GF-D8 (cell line): ENCODE measurements around the gene DCAF11.

Source experiments
- DNase-seq: peaks from one replicate; lab custom pipeline; 2025; lab: John Stamatoyannopoulos, UW

Gene DCAF11

GRCh38 chr14:24121210-24121609, 6.6 kb downstream of the DCAF11 start:
- no peak for DNase-seq

- DNase-seq = no peak
Observed at GRCh38 chr14:24122416-24122815, 7.8 kb downstream of the DCAF11 start.

DNA sequence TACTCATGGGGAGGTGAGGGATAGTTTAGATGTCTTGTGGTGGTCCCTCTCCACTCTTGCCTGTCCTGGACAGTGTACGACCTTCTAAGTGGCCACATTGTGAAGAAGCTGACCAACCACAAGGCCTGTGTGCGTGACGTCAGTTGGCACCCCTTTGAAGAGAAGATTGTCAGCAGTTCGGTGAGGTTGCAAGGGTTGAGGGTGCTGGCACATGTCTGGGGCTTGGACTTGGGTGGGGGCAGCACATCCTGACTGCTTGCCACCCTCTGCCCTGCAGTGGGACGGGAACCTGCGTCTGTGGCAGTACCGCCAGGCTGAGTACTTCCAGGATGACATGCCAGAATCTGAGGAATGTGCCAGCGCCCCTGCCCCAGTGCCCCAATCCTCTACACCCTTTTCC, 8.3 kb downstream of the DCAF11 start:
- DNase-seq = no peak

- no peak for DNase-seq
Observed at GRCh38 chr14:24123424-24124417, 9.1 kb downstream of the DCAF11 start.

- DNase-seq = no peak
Observed at GRCh38 chr14:24126939-24127338, 12.4 kb downstream of the DCAF11 start.

DNA sequence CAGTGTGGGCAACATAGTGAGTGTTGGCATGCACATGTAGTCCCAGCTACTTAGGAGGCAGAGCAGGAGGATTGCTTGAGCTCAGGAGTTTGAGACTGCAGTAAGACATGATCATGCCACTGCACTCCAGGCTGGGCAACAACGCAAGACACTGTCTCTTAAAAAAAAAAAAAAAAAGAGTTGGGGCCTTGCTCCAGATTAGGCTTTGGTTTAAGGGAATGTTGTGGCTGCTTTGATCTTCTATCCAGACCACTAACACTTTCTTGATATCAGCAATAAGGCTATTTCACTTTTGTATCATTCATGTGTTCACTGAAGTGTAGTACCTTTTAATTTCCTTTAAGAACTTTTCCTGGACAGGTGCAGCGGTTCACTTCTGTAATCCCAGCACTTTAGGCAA, 13.1 kb downstream of the DCAF11 start:
- DNase-seq = no peak

GRCh38 chr14:24129410-24129998, 14.9 kb downstream of the DCAF11 start:
- no peak for DNase-seq

DNA sequence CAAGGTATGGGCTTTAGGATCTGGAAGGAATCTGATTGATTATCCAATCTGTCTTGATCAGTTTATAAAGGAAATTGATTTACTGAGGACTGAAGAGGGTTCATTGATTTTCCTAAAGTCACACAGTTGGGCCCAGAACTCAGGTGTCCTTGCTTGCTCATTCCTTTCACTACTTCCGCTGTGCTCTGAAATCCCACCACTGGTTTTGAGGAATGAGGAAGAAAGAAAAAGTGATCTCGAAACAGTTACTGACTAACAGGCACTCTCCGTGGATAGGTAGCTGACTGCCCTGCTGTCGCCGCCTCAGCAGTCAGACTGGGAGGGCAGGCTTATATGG, 15.8 kb downstream of the DCAF11 start, which contains the start of gene FITM1:
Gene FITM1, plus strand, starts transcription at position 280 of the 337 bp plus-strand sequence. CDS start 905 bp downstream, outside the sequence.
- DNase-seq = no peak

GRCh38 chr14:24130717-24131548, 16.4 kb downstream of the DCAF11 start:
- no peak for DNase-seq

DNA sequence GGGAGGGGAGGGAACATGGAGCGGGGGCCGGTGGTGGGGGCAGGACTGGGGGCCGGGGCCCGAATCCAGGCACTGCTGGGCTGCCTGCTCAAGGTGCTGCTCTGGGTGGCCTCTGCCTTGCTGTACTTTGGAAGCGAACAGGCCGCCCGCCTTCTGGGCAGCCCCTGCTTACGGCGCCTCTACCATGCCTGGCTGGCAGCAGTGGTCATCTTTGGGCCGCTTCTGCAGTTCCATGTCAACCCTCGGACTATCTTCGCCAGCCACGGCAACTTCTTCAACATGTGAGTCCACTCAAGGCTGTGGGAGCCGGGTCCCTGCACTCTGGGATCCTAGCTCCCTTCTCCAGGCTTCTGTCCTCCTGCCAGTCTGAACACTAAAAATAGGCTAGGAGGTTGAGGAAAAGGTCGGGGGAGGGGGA, 17.0 kb downstream of the DCAF11 start:
- no peak for DNase-seq

GRCh38 chr14:24132061-24132685, 17.6 kb downstream of the DCAF11 start:
- no peak for DNase-seq

DNA sequence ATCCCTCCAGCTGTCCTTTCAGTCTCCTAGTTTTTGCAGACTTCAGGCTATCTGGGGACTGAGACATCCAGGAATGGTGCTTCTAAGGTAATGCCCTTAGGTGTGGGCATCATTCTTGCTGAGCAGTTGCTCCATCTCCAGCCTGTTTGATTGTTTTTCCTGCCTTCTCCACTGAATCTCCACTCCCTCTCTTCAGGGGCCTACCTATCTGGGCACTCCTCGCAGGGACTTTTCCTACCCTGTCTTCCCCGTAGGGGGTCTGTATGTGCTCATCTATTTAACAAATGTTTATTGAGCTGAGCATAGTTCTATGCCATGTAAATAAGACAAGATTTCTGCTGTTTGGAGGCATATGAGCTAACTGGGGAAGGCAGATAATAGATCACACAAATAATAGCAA, 18.4 kb downstream of the DCAF11 start:
- DNase-seq = no peak

DNA sequence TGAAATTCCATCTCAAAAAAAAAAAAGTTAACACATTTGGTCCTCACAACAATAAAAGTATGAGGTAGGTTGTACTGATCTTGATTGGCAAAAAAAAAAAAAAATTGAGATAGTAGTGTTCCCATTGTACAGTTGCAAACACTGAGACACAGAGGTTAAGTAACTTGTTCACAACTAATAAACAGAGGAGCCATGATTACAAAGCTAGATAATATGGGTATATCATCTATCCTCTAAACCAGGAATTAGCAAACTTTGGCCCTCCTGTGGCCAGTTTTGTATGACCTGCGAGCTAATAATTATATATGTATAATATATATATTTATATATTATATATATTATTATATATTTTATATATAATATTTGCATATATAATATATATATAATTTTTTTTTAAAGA, 19.2 kb downstream of the DCAF11 start:
- no peak for DNase-seq

DNA sequence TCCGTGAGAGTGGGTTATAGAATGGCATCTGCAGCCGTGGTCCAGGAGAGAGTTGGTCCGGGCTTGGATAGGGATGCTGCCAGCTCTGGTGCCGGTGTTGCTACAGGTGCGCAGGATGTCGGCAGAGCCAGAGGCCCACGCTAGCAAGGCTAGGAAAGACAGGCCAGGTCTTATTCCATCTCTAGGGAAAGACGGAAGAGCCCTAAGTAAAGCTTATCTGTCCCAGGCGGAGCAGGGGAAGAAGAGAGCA, 20.9 kb downstream of the DCAF11 start:
- DNase-seq = no peak

DNA sequence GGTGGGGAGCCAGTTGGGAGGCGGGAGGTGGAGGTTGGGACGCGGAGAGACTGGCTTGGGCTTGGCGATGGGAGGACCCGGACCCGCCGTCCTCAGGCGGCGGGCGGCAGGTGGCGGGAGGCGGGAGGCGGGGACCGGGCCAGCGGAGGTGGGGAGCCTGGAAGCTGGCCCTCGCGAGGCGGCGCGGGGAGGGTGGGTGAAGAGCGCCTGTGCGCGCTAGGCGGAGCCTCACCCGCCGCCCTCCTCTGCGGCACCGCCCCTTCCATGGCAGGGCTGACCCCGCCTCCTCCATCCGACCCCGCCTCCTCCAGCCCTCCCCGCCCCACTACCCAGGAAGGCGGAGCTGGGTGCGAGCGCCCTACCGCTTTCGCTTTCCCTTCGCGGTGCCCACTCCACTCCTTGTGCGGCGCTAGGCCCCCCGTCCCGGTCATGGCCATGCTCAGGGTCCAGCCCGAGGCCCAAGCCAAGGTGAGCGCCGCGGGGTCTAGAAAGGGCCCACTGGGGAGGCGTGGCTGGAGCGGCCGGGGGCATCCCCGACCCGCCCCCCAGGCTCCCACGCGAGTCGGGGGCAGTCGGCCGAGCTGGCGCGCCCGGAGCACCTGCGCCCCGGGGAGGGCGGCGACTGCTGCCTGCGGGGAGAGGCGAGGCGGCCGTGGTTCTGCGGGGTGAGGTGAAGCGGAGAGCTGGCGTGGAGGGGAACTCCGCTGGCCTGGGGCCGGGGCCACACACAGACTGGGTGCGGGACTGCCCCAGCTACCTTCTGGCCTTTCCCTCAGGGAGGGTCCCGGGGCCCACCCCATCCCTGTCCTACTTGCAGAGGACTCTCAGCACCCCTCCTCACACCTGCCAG, 21.5 kb downstream of the DCAF11 start, which contains the start of gene PSME1:
Gene PSME1, plus strand, starts transcription at position 361 of the 850 bp plus-strand sequence. Its CDS starts 69 bp downstream, at position 430.
- DNase-seq = peak; percentile 67

DNA sequence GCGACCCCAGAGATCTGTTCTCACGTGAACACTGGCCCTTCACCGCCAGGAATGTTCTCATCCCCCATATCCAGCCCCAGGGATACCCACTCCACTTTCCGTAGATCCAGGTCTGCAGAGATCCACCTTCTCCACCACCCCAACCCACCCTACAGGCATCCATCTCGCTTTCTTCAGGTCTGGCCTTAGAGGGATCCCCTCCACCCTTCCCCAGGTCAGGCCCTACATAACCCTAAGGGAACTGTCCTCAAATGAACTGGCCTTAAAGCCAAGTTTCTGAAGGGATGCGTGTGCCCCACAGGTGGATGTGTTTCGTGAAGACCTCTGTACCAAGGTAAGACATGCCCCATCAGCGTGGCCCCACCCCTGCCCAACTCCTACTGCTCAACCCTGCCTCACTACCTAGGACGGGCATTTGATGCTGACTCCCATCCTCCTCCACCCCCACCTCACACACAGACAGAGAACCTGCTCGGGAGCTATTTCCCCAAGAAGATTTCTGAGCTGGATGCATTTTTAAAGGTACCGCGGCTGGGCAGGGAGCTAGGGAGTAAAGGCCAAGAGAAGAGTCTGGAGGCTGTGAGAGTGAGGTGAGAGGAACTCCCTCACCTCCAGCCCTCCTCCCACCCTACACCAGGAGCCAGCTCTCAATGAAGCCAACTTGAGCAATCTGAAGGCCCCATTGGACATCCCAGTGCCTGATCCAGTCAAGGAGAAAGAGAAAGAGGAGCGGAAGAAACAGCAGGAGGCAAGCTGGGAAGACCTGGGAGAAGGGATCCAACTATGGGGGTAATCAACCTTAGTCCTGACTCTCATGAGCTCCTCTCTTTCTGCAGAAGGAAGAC, 22.3 kb downstream of the DCAF11 start:
- no peak for DNase-seq

DNA sequence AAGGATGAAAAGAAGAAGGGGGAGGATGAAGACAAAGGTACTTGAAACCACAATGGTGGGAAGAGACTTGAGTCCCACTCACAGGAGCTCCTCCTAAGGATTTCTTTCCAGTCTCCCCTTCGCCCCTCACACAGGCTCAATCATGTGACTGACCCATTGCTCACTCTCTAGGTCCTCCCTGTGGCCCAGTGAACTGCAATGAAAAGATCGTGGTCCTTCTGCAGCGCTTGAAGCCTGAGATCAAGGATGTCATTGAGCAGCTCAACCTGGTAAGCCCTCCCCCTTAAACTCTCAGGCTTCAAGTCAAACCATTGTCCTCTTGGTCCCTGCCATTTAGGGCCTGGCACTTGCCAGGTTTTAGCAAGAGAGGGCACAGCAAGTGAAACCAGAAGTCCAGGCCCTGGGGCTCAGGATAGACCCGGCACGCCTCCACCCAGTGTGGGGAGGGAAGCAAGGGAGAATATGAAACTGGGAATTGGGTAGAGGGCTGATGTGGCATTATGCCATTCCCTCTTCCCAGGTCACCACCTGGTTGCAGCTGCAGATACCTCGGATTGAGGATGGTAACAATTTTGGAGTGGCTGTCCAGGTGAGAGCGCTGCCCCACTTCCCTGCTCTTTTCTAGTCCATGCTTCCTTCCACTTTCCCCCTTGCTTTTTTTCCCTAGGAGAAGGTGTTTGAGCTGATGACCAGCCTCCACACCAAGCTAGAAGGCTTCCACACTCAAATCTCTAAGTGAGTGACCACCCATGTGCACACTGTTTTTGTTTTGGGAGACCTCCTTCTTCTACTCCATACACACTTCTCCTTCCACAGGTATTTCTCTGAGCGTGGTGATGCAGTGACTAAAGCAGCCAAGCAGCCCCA, 23.2 kb downstream of the DCAF11 start:
- no peak for DNase-seq

- DNase-seq = no peak
Observed at GRCh38 chr14:24138396-24139271, 24.1 kb downstream of the DCAF11 start.
